ENCODE measurements around the gene MEGF8. TPM values are rescaled to one million over a fixed set of nuclear protein-coding genes. Genes with fewer than 3 reads are reported as not detected.

The MEGF8 gene, protein sequence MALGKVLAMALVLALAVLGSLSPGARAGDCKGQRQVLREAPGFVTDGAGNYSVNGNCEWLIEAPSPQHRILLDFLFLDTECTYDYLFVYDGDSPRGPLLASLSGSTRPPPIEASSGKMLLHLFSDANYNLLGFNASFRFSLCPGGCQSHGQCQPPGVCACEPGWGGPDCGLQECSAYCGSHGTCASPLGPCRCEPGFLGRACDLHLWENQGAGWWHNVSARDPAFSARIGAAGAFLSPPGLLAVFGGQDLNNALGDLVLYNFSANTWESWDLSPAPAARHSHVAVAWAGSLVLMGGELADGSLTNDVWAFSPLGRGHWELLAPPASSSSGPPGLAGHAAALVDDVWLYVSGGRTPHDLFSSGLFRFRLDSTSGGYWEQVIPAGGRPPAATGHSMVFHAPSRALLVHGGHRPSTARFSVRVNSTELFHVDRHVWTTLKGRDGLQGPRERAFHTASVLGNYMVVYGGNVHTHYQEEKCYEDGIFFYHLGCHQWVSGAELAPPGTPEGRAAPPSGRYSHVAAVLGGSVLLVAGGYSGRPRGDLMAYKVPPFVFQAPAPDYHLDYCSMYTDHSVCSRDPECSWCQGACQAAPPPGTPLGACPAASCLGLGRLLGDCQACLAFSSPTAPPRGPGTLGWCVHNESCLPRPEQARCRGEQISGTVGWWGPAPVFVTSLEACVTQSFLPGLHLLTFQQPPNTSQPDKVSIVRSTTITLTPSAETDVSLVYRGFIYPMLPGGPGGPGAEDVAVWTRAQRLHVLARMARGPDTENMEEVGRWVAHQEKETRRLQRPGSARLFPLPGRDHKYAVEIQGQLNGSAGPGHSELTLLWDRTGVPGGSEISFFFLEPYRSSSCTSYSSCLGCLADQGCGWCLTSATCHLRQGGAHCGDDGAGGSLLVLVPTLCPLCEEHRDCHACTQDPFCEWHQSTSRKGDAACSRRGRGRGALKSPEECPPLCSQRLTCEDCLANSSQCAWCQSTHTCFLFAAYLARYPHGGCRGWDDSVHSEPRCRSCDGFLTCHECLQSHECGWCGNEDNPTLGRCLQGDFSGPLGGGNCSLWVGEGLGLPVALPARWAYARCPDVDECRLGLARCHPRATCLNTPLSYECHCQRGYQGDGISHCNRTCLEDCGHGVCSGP (N-terminal part only)
- total RNA-seq (2014; rRNA removed; shearing (Covaris generic); ENCODE audit: low replicate concordance), result 36.8 and 75.6 TPM in 2 replicates

DNA sequence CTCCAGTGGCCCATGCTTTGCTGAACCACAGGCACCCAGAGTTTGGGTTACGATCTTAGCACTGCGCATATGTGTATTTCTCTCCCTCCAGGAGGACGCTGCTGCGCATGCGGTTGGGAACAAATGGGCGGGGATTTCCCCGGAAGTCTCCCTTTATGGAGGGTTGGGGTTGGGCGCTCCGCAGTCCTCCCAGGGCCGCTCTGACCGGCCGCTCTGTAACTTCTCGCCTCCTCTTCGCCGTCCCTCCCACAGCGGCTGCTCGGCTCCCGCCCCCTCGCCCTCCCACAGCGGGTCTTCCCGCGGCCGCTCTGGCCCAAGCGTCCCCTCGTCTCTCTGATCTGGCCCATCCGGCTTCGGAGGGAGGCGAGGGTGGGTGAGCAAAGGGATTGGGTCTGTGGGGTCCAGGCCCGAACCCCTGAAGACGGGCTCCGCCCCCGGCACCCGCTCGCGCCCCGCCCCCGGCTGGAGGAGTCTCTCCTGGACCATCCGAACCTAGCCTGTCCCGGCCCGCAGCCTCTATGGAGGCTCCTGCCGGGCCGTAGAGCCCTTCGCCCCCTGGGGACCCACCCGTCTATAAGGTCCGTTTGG, at the start of gene MEGF8:
Gene MEGF8 (plus strand): TSS at position 328 of the 588 bp plus-strand sequence. CDS start 609 bp downstream, outside the sequence.
- peak; percentile 100 for DNase-seq (ENCODE audit: low read depth)
- in situ Hi-C loops (cut with HindIII; ENCODE audit: low pct_unique_long_range_greater_than_20kb, low sequenced_read_pairs), result no loop called here

DNA sequence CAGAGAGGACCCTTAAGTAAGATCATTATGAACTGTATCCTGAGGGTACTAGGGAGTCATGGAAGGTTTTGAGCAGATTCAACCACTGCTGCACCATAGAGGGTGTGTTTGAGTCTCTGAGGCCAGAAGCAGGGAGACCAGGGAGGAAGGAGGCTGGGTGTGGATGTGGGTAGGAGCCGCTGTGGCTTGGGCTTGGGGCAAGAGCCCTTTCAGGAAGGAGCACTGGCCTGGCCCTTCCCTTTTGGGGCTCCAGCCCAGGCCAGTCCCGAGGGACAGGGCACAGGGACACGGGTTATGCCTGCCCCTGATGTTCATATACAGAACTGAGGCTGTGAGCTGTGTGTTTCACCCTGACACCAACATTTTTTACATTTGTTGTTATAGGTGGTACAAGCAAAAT, 49.2 kb upstream of the MEGF8 start:
- in situ Hi-C loops (cut with HindIII; ENCODE audit: low pct_unique_long_range_greater_than_20kb, low sequenced_read_pairs), result no loop called here
- no peak for DNase-seq (ENCODE audit: low read depth)

DNA sequence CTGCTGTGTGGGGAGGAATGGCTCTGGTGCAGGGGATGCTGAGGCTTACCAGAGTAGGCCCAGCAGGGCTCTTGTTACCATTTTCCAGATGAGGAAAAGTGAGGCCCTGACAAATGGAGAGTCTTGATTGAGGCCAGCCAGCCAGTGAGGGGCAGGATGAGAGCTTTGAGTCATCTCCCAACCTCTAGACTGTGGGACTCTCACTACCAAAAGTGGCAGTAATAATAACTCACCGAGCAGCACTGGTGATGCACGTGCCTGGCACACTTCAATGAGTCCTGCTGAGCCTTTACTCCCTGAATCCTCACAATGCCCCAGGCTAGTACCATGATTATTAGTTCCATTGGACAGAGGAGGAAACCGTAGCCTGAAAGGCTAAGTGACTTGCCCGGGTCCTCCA, 48.6 kb upstream of the MEGF8 start:
- in situ Hi-C loops (cut with HindIII; ENCODE audit: low pct_unique_long_range_greater_than_20kb, low sequenced_read_pairs), result no loop called here
- DNase-seq (ENCODE audit: low read depth), result no peak

DNA sequence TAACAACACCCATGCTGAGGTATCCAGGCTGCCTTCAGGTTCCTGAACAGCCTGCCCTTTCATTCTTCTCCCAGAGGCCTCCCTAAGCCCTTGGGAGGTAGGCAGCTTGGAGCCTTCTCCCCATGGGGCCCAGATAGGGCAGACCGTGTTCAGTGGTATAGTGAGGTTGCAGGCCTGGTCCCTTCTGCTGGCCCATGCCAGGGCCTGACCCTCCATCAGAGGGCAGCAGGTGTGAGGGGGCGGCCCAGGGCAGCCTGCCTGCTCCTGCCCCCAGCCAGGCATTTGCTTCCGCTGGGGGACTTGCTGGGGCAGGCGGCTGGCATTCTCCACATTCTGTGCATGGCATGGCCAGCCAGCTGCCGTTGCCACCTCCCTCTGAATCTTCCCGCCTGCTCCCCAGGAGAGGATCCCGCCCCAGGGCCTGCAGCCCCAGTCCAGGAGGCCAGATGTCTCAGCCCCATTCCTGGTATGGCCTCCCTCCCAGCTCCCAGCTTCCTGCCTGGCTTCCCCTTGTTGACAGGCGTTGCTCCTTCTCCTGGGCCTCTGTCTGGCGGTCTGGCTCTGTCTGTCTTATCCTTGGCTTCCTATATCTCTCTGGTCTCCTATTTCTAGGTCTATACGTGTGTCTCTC, 47.5 kb upstream of the MEGF8 start:
- in situ Hi-C loops (cut with HindIII; ENCODE audit: low pct_unique_long_range_greater_than_20kb, low sequenced_read_pairs), result no loop called here
- no peak for DNase-seq (ENCODE audit: low read depth)

DNA sequence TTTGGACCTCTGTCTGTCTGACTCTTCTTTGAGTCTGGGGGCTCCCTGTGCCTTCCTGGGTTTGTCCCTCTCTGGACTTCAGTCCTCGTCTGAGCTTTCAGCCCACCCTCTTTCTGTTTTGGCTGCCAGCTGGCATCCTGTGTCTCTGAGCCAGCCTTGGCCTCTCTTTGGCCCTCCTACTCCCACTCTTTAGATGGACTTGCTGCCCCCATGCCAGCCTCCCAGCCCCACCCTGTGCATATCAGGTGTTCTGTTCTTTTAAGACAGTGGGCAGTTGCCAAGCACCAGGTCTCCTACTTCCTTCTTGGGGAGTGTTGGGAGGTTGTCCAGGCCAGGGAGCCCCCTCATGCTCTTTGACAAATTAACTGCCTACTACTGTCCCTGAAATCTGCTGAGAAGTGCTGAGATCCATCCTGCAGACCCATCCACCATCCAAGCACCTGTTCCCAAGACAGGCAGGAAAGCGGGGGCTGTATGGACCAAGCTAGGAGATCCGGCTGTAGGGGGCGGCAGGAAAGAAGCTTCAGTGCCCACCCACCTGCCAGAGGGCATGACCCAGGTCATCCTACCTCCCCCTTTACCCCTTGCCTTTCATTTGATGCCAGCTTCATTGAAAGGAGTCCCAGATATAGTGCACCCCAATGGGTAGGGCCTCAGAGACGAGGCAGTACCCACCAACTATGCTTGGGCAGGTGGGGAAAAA, 46.8 kb upstream of the MEGF8 start:
- in situ Hi-C loops (cut with HindIII; ENCODE audit: low pct_unique_long_range_greater_than_20kb, low sequenced_read_pairs), result no loop called here
- no peak for DNase-seq (ENCODE audit: low read depth)

DNA sequence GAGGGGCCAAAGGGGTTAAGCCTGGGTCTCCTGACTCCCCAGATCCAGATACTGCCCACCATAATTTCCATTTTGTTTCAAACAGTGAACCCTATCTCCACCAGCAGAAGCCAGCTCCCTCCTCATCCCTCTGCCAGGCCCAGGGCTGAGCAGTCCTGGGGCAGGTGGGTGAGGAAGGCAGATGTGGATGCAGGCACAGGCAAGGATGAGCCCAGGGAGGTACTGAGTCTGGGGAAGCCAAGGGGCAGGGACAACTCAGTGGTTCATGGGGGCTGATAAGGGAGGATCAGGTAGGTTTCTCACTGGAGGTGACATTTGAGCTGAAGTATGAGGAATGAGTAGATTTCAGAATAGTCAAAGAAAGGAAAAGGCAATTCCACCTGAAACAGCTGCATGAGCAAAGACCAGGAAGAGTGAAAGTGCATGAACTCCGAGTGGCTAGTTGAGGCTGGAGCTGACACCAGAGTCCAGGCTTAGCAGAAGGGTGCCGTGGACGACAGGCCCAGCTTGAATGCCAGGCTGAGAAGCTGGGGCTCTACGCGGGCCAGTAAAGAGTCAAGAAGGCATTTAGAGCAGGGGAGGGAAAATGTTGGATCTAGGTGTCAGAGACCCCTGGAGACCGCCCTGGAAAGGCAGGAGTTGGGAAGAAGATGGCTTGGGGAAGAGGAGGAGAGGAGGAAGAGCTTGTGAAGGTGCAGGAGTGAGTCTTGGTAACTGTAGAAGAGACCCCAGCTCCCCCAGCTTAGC, 46.1 kb upstream of the MEGF8 start:
- in situ Hi-C loops (cut with HindIII; ENCODE audit: low pct_unique_long_range_greater_than_20kb, low sequenced_read_pairs), result no loop called here
- DNase-seq (ENCODE audit: low read depth), result no peak

DNA sequence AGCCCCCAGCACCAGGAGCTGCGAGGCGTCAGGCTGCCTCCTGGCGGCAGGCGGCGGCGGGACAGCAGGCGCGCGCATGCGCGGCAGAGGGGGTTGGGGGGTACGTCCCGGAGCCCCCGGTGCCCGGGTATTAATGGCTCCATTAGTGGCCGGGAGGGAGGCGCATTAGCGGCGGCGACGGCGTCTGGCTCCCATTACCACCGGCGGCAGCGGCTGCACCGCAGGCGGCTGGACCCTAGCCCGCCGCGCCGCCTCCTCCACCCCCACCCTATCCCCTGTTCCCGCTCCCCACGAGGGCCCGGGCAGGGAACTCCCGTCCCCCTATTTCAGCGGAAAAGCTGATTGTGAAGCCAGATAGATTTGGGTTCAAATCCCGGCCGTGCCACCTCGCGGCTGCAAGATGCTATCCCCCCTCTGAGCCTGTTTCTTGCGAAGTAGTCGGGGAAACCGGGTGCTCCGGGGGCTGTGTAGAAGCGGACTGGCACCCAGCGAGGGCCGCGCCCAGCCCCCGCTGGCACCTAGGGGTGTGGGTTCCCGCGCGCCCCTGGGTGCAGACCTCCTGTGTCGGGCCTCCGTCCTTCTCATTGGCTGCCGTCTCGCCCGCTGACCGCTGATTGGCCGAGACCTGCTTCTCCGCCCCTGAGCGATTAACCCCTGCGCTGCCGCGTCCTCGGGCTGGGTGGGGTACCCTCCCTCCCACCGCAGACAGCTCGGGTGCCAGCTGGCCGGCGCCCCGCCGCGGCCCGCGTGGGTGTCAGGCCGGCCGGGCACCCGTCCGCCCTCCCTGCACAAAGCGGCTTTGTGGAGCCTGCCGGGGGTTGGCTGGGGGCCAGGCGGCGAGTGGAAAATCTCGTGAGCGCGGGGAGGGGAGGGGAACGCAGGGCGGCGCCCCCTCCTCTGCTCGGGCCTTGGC, 45.3 kb upstream of the MEGF8 start:
- peak; percentile 89 for DNase-seq (ENCODE audit: low read depth)
- in situ Hi-C loops (cut with HindIII; ENCODE audit: low pct_unique_long_range_greater_than_20kb, low sequenced_read_pairs), result no loop called here

DNA sequence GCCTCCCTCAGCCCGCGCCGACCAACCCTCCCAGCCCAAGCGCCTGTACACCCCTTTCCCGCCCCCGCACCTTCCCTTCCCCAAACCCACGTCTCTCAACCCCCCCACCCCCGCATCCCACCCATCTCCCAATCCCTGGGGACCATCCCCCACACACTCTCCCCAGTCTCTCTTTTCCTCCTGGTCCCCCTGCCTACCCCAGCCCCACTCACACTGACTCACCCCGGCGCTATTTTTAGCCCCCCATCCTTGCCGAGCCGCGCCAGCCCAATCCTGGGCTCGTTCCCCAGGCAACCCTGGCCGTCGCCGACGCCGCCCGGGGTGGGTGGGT, 44.7 kb upstream of the MEGF8 start:
- in situ Hi-C loops (cut with HindIII; ENCODE audit: low pct_unique_long_range_greater_than_20kb, low sequenced_read_pairs), result no loop called here
- no peak for DNase-seq (ENCODE audit: low read depth)

DNA sequence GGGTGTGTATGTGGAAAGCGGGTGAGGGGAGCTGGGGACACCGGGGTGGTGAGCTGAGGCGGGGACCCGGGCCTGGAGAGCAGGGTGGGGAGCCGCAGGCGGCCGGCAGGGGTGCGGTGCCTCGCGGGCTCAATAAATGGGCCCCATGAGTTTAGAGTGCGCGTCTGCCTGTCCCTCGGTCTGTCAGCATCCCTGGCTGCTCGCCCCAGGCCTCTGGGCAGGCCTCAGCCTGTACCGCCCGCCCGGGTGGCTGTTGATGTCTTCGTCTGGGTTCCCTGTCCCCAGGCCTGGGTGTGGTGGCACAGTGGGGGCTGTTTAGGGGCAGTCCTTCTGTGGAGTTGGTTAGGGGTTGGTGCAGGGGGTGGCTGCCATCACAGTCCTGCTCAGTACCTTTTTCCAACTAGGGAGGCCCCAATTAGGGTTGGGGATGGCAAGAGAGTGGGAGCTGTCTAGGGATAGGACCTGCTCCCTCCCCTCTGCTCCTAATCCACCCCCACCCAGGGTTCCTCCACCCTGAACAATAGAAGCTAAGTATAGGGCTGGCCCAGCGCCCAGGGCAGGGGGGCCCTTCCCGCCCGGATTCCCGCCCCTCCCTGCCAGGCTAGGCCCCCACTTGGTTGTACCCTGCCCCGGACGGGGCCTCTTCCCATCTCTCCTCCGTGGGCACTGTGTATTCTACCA, 44.1 kb upstream of the MEGF8 start:
- no peak for DNase-seq (ENCODE audit: low read depth)

DNA sequence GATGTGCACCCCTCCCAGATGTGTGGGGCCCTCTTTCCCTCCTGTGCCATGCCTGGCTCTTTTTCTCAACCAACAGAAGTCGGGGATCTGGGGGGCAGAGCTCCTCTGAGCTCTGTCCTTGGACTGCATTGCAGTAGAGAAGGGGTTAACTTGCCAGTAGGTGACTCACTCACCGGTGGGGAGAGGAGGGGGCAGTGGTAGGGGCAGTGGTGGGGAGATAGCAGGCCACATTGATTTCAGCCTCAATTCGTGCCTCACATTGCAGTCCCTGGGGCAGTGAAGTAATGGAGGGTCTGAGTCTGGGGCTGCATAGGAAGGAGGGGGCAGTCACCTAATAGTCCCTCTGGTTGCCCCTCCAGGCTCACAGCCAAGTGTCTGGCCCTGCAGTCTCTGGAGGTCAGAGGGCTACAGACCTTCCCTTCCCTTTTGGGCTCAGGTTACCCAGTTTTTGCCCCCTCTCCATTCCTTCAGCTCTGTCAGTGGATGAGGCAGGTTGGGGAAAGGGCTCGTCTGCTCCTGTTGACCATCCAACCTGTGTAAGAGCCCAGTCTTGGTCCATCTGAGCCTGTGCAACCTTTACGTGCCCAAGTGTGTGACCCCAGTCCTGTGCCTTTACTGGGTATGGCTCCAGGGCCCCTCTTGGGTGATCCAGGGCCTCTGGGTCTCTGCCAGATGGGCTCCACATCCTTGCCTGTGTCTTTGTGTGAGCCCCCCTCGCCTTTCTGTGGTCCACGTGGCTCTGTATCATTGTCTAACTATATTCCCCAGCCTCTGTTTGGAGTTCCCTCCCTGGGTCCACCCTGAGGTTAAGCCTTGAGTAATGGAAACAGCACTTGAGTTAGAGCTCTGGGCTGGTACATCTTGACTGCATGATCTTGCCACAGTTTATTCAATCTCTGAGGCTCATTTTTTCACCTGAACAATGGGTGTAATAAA, 43.3 kb upstream of the MEGF8 start:
- no peak for DNase-seq (ENCODE audit: low read depth)
- in situ Hi-C loops (cut with HindIII; ENCODE audit: low pct_unique_long_range_greater_than_20kb, low sequenced_read_pairs), result no loop called here

More for the DNA sequence above, 44.1 kb upstream of the MEGF8 start:
- in situ Hi-C loops (cut with HindIII; ENCODE audit: low pct_unique_long_range_greater_than_20kb, low sequenced_read_pairs), result no loop called here

DNA sequence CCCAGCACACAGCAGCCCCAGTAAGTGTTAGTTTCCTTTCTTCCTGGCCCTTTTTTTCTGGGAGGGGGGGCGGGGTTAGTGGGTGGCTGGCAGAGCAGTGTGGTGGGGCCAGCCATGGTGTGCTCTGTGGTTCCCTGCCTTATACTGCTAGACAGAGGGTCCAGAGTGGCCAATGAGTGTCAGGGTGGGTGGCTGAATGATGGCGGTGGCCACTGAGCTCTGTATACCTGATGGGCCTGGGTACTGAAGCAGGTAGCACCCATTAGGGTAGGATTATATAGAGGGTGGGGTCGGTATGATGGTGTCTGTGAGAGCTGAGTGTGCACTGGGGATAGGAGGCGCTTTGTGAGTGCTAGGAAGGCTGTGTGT, 42.6 kb upstream of the MEGF8 start:
- in situ Hi-C loops (cut with HindIII; ENCODE audit: low pct_unique_long_range_greater_than_20kb, low sequenced_read_pairs), result no loop called here
- DNase-seq (ENCODE audit: low read depth), result no peak

DNA sequence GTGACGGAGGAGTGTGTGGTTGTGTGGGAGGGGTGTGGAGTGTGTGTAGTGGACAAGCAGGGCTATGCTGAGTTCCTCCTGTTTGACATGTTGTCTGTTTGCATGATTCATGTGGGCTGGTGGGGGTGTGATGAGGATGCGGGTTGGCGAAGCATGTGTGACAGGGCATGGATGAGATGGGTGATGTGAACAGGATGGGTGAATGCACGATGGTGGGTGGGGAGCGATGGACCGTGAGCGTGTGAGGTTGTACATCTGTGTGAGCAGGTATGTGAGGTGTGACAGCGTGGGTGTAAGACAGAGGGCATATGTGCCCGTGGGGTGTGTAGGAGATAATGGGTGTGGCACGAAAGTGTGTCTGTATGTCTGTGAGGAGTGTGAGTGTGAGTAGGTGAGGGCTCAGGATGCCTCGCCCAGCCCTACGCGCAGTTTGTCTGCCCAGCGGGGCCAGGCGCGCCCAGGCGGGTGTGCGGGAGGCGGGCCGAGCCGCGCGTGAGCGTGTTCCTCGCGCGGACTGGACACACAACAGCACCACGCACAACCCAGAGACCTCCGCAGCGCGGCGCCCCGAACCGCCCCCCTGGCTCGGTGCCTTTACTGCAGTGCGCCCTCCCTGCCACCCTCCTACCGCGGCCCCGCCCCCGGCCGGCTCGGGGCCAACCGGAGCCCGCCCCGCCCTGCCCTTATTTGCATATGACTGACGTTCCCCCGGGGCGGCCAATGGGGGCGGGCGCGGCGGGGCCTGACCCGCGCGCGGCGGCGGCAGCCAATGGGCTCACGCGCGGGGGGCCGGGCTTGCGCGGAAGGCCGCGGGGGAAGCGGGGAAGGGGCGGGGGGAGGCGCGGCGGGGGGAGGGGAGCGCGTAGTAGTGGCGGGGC, 42.0 kb upstream of the MEGF8 start:
- DNase-seq (ENCODE audit: low read depth), result peak; percentile 86
- in situ Hi-C loops (cut with HindIII; ENCODE audit: low pct_unique_long_range_greater_than_20kb, low sequenced_read_pairs), result no loop called here

DNA sequence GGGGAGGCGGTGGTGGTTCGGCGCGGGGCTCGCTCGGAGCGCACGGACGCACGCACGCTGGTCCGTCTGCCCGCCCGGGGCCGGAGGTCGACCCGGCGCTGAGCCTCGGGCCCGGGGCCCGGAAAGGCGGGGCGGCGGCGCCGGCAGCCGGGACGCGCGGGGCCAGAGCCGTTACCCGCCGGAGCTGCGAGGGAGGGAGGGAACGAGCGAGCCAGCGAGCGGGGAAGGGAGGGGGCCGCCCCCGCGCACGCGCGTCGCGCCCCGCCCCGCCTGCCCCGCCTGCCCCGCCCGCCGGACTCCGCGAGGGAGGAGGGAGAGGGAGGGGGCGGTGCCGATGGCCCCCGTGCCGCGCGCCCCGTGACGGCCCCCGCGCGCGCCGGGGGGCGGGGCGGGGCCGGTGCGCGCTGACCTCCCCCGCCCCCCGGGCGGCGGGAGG, 41.4 kb upstream of the MEGF8 start:
- peak; percentile 77 for DNase-seq (ENCODE audit: low read depth)
- in situ Hi-C loops (cut with HindIII; ENCODE audit: low pct_unique_long_range_greater_than_20kb, low sequenced_read_pairs), result no loop called here

Measured in Caki2 (cell line).